Measurements from ENCODE around the gene GALNT11.
A peak's percentile ranks its signal among the peaks of the same experiment; 100 is the strongest.

Gene GALNT11

DNA sequence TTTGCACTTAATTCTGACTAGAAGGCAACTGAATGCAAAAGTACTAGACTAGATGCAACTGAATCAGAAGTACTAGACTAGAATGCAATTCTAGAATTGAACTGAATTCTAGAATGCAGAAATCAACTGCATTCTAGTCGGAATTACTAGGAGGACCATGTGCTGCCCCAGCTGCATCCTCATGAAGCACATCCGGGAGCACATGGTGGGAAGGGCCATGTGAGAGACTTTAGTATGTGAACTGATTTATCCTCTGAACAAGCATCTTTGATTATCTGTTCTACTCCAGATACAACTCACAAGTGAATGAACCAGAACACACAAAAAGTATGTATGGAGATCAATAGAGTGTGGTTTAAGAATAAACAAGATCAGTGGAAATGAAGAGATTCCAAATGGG, 115.1 kb downstream of the GALNT11 start:
- Histone ChIP-seq H3K27me3 (ENCODE audit: insufficient read depth, low read length, poor library complexity) (no peaks in the 10 kb centered on the region), H3K4me3 (ENCODE audit: low read depth in 1 of 2, low read length in 2 of 2) (no peak overlapping the region), H3K9ac (ENCODE audit: low read depth, low read length) (no peak overlapping the region), H3K36me3 (ENCODE audit: insufficient read depth, low read length) (peaks cover 88% of the 10 kb centered on the region), H2AFZ (ENCODE audit: low read depth, low read length) (no peak overlapping the region), H4K20me1 (ENCODE audit: insufficient read depth, low read length) (no peaks in the 10 kb centered on the region; the same call in 1 of the 2 replicates), H3K79me2 (ENCODE audit: insufficient read depth, low read length) (no peaks in the 10 kb centered on the region), H3K4me1 (ENCODE audit: insufficient read depth, low read length) (no peaks in the 10 kb centered on the region), H3K4me2 (ENCODE audit: insufficient read depth, low read length) (no peak overlapping the region), H3K27ac (ENCODE audit: low read length) (no peak overlapping the region), H3K9me3 (ENCODE audit: insufficient read depth, low read length, severe bottlenecking) (no peaks in the 10 kb centered on the region)
- ATAC-seq (ENCODE audit: insufficient read depth, low read depth) (no peak), DNase-seq (no peak)
- no peak for TF ChIP-seq EZH2 (IDR thresholded peaks at IDR 0.05; ENCODE audit: borderline replicate concordance, low read depth, low read length, severe bottlenecking)
- TF ChIP-seq, protein P1, sequence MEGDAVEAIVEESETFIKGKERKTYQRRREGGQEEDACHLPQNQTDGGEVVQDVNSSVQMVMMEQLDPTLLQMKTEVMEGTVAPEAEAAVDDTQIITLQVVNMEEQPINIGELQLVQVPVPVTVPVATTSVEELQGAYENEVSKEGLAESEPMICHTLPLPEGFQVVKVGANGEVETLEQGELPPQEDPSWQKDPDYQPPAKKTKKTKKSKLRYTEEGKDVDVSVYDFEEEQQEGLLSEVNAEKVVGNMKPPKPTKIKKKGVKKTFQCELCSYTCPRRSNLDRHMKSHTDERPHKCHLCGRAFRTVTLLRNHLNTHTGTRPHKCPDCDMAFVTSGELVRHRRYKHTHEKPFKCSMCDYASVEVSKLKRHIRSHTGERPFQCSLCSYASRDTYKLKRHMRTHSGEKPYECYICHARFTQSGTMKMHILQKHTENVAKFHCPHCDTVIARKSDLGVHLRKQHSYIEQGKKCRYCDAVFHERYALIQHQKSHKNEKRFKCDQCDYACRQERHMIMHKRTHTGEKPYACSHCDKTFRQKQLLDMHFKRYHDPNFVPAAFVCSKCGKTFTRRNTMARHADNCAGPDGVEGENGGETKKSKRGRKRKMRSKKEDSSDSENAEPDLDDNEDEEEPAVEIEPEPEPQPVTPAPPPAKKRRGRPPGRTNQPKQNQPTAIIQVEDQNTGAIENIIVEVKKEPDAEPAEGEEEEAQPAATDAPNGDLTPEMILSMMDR (IDR thresholded peaks at IDR 0.05; ENCODE audit: borderline replicate concordance, extremely low read depth, low read length, poor library complexity, severe bottlenecking): no peak

DNA sequence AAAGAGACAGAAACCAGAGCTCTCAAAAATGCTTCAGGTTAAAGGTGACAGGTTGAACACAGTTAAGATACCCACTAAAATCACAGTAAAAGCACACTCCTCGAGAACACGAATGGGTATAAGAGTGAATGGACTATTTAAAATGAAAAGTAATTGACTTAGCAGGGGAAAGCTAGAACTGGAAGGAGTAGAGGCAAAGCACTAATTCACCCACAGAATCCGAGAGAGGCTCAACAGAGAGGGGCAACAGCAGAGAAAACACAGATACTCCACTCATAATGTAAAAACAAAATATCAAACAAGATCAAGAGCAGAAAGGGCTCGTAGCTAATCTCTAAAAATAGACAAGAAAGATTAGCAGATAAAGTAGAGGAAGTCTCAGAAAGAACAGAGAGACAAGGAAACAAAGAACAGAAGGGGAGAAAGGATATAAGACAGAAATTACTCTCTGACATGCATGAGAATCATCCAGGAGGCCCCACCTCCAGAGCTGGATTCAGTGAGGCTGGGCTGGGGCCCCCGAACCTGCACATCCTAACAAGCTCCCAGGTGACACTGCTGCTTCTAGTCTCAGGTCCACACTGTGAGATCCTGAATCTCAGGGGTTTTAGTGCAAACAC, 117.6 kb downstream of the GALNT11 start:
- H3K27me3 ChIP-seq (ENCODE audit: insufficient read depth, low read length, poor library complexity): no peaks in the 10 kb centered on the region
- H3K9ac ChIP-seq (ENCODE audit: low read depth, low read length): no peak overlapping the region
- no peak for TF ChIP-seq EZH2 (IDR thresholded peaks at IDR 0.05; ENCODE audit: borderline replicate concordance, low read depth, low read length, severe bottlenecking)
- TF ChIP-seq, protein P1 (IDR thresholded peaks at IDR 0.05; ENCODE audit: borderline replicate concordance, extremely low read depth, low read length, poor library complexity, severe bottlenecking): no peak
- ATAC-seq (ENCODE audit: insufficient read depth, low read depth): peak; percentile 33; the same call in 2 of the 3 replicates
- H3K79me2 ChIP-seq (ENCODE audit: insufficient read depth, low read length): no peaks in the 10 kb centered on the region
- no peak for DNase-seq
- no peak overlapping the region for H3K27ac ChIP-seq (ENCODE audit: low read length)
- no peaks in the 10 kb centered on the region for H3K9me3 ChIP-seq (ENCODE audit: insufficient read depth, low read length, severe bottlenecking)
- peaks cover 94% of the 10 kb centered on the region for H3K36me3 ChIP-seq (ENCODE audit: insufficient read depth, low read length)
- no peak overlapping the region for H3K4me2 ChIP-seq (ENCODE audit: insufficient read depth, low read length)
- H3K4me3 ChIP-seq (ENCODE audit: low read depth in 1 of 2, low read length in 2 of 2): no peak overlapping the region
- peaks cover 9% of the 10 kb centered on the region for H4K20me1 ChIP-seq (ENCODE audit: insufficient read depth, low read length)
- H3K4me1 ChIP-seq (ENCODE audit: insufficient read depth, low read length): no peaks in the 10 kb centered on the region
- no peak overlapping the region for H2AFZ ChIP-seq (ENCODE audit: low read depth, low read length)

DNA sequence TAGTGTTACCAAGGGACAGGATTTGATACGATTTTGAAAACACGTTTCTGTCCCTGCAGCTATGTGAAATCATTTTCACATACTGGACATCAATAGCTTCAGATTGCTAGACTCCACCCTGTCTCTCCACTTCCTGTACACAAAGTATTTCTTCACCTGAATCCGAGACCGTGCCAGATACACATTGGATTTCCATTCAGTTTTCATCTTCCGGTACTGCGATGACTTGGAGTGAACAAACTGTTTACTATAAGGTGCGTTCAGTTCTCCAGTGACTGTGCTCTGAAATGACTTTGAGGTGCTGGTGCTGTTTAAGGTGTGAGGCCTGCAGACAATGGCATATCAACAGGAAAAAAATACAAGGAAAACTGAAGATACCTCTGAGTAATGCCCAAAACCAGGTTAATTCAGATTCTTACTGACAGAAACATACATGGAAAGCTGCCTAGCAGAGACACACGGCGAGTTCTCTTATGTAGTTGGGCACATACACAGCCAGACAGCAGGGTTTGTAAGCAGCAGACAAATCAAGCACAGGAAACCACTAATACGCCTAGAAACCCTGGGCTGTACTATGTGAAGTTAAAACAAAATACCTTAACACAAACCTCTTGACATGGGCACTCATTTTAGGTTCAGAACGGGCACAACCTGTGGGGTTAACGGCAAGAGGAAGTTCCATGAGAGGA, 119.2 kb downstream of the GALNT11 start:
- H3K36me3 ChIP-seq (ENCODE audit: insufficient read depth, low read length): peaks cover 94% of the 10 kb centered on the region
- H4K20me1 ChIP-seq (ENCODE audit: insufficient read depth, low read length): peaks cover 11% of the 10 kb centered on the region
- H3K27ac ChIP-seq (ENCODE audit: low read length): no peak overlapping the region
- H3K9ac ChIP-seq (ENCODE audit: low read depth, low read length): no peak overlapping the region
- no peaks in the 10 kb centered on the region for H3K9me3 ChIP-seq (ENCODE audit: insufficient read depth, low read length, severe bottlenecking)
- no peaks in the 10 kb centered on the region for H3K4me1 ChIP-seq (ENCODE audit: insufficient read depth, low read length)
- TF ChIP-seq, protein P1 (IDR thresholded peaks at IDR 0.05; ENCODE audit: borderline replicate concordance, extremely low read depth, low read length, poor library complexity, severe bottlenecking): no peak
- TF ChIP-seq EZH2 (IDR thresholded peaks at IDR 0.05; ENCODE audit: borderline replicate concordance, low read depth, low read length, severe bottlenecking): no peak
- H3K27me3 ChIP-seq (ENCODE audit: insufficient read depth, low read length, poor library complexity): no peaks in the 10 kb centered on the region
- no peak overlapping the region for H3K4me2 ChIP-seq (ENCODE audit: insufficient read depth, low read length)
- no peaks in the 10 kb centered on the region for H3K79me2 ChIP-seq (ENCODE audit: insufficient read depth, low read length)
- H3K4me3 ChIP-seq (ENCODE audit: low read depth in 1 of 2, low read length in 2 of 2): no peak overlapping the region
- H2AFZ ChIP-seq (ENCODE audit: low read depth, low read length): no peak overlapping the region
- DNase-seq (no peak), ATAC-seq (ENCODE audit: insufficient read depth, low read depth) (no peak)

All from DND-41 (cell line).